ENCODE measurements around the gene ATG5.

GRCh38 chr6:106270414-106270813 lies 55.1 kb downstream of the ATG5 start:
- TF ChIP-seq CTCF (IDR thresholded peaks at IDR 0.05) (no peak), POLR2A (IDR thresholded peaks at IDR 0.05) (no peak)
